GM19324 (cell line): ENCODE measurements around the gene RBM3.
"Not testable (repeated sequence)": the region's sequence is repeated elsewhere in the genome, so short reads cannot be mapped to it uniquely, and the experiment has no call there.

Source experiments
- ATAC-seq: cut with Tn5 transposase; IDR thresholded peaks from one replicate; pipeline ENCODE4 v1.9.1; 2021; ENCODE audit warnings: mild to moderate bottlenecking, moderate library complexity; ENCODE audit not compliant: unreplicated experiment, low FRiP score

Gene RBM3

GRCh38 chrX:48574270-48575266, at the start of gene RBM3:
RBM3 (plus strand) TSS chrX:48574484; CDS start chrX:48575181, 697 bp downstream.
- ATAC-seq: peak; percentile 91

GRCh38 chrX:48525853-48526252, 48.4 kb upstream of the RBM3 start:
- ATAC-seq: not testable (repeated sequence)

GRCh38 chrX:48530736-48531135, 43.5 kb upstream of the RBM3 start:
- no peak for ATAC-seq

DNA sequence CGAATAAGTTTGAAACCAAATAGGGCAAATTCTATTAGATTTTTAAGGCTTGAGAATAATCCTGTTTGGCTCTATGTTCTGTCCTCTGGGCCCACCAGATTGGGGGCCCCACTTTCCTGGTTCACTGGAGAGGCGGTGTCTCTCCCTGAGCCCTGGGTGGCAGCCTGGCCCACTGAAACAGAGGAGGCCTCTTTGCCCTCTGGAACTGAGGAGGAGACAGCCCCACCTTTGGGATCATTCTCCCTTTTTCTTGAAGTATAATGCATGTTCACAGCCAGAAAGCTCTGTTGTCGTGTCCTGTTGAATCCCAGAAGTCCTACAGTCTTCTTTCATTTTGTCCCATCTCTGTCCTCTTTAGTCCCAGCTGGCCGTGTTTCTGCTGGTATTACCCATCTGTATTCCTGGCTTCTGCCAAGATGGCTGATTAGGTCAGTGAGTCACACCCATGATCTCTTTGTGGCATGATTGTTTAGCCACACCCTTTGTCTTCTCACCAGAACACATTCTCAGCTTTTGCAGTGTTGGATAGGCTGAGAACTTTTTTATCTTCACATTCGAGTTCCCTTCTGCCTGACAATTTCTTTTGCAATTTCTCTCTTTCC, 42.8 kb upstream of the RBM3 start:
- no peak for ATAC-seq

GRCh38 chrX:48532161-48532560, 42.1 kb upstream of the RBM3 start:
- ATAC-seq: no peak

- no peak for ATAC-seq
These were observed 41.1 kb upstream of the RBM3 start for GRCh38 chrX:48533165-48533564.

- ATAC-seq: no peak
These were observed 35.5 kb upstream of the RBM3 start for GRCh38 chrX:48538641-48539344.

- ATAC-seq: peak; percentile 80
These were observed 34.8 kb upstream of the RBM3 start, which contains the start of gene TBC1D25 for GRCh38 chrX:48539345-48540027. TBC1D25 (plus strand) TSS chrX:48539714; CDS start chrX:48539798, 84 bp downstream.

DNA sequence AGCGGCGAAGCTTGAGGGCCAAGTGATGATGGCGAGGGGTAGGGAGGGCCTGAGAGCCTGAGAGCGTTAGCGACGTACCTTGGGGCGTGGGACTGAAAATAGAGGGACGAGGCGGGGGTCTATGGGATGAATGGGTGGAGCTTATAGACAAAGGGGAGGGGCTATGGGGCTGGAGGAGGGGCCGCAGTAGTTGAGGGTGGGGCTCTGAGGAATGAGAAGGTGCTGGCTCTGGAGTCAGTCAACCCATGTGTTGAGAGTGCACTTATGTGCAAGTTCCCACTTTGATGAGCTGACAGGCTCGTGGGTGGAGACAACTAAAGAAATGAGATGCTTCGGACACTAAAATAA, 34.3 kb upstream of the RBM3 start:
- ATAC-seq: no peak

DNA sequence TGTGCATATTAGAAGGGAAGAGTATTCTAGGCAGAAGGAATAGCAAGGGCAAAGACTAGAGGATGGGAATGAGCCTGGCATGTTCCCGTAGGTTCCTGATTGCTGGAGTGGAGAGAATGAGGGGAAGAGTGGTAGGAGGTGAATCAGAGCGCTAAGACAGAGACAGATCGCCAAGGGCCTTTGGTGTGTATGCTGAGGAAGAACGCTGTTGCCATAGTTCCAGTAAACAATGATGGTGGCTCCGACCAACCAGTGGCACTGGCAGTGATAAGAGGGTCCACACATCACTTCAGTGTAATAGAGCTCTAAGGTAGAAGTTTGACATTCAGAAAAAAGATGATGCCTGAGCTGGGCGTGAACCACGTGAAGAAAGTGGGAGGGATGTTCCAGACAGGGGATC, 33.8 kb upstream of the RBM3 start:
- no peak for ATAC-seq

DNA sequence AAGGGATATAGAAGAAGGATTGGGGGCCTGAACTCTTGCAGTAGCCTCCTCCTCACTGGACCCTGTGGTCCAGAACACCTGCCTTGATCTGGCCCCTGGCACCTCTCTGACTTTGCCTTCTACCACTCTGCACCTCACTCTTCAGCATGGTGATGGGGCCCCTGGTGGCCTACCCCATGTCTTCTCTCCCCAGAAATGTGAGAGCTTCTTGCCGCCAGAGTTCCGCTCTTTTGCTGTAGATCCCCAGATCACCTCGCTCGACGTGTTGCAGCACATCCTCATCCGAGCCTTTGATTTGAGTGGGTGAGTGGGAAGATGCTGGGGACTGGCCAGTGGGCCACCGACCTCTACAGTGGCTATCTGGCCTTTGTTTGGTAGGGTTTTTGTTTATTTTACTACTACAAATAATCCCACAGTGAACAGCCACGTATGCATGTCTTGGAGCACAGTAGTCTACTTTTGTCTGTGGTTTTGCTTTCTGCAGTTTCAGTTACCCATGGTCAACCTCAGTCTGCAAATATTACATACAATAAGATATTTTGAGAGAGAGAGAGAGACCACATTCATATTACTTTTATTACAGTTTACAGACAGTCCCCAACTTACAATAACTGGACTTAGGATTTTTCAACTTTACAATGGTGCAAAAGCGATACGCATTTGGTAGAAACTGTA, 33.0 kb upstream of the RBM3 start:
- ATAC-seq: no peak

GRCh38 chrX:48548871-48549270, 25.4 kb upstream of the RBM3 start:
- ATAC-seq: no peak

GRCh38 chrX:48555731-48556325, 18.5 kb upstream of the RBM3 start:
- not testable (repeated sequence) for ATAC-seq

- no peak for ATAC-seq
These were observed 16.0 kb upstream of the RBM3 start for GRCh38 chrX:48558271-48558670.

- ATAC-seq: no peak
These were observed 14.6 kb upstream of the RBM3 start for GRCh38 chrX:48559636-48560035.

DNA sequence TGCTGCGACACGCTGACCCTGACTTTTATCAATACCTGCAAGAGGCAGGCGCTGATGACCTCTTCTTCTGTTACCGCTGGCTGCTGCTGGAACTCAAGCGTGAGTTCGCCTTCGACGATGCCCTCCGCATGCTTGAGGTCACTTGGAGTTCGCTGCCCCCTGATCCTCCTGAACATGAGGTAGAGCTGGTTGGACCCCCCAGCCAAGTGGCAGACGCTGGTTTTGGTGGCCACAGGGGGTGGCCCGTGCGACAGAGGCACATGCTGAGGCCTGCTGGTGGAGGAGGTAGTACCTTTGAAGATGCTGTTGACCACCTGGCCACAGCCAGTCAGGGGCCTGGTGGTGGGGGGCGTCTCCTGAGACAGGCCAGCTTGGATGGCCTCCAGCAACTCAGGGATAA, 14.2 kb upstream of the RBM3 start:
- no peak for ATAC-seq

DNA sequence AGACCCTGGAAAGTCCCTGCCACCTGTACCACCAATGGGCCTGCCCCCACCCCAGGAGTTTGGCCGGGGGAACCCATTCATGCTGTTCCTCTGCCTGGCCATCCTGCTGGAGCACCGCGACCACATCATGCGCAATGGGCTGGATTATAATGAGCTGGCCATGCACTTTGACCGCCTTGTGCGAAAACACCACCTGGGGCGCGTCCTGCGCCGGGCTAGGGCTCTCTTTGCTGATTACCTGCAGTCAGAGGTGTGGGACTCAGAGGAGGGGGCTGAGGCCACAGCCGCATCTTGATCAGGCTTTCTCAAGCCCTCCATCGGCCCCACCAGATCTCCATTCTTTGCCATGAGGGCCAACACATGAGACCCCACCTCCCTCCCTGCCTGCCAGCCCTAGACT, 13.6 kb upstream of the RBM3 start:
- no peak for ATAC-seq

GRCh38 chrX:48569958-48570357, 4.3 kb upstream of the RBM3 start:
- no peak for ATAC-seq

- ATAC-seq: no peak
These were observed 504 bp upstream of the RBM3 start for GRCh38 chrX:48573690-48574269.
